ENCODE data around the gene STXBP5L. TPM values are rescaled to one million over a fixed set of nuclear protein-coding genes. Genes with fewer than 3 reads are reported as not detected.
"Not testable (repeated sequence)": the region's sequence is repeated elsewhere in the genome, so short reads cannot be mapped to it uniquely, and the experiment has no call there.

The STXBP5L gene
- polyA plus RNA-seq, 4 donors = 0.17 to 0.54 (median 0.35) TPM

- no peak for DNase-seq (ENCODE audit: low read depth in 4 of 4, low spot score in 3 of 4)
These were observed 506.9 kb downstream of the STXBP5L start for GRCh38 chr3:121414924-121415323.

GRCh38 chr3:121418182-121418581 is 510.2 kb downstream of the STXBP5L start:
- no peak for DNase-seq (ENCODE audit: low read depth in 4 of 4, low spot score in 3 of 4)

- no peak for DNase-seq (ENCODE audit: low read depth in 4 of 4, low spot score in 3 of 4)
These were observed 516.5 kb downstream of the STXBP5L start for GRCh38 chr3:121424549-121424948.

- no peak for DNase-seq (ENCODE audit: low read depth in 4 of 4, low spot score in 3 of 4)
These were observed 522.7 kb downstream of the STXBP5L start for GRCh38 chr3:121430664-121431215.

GRCh38 chr3:121431726-121432517 is 523.9 kb downstream of the STXBP5L start:
- peak; percentile 50 to 69 (median 62) for DNase-seq (ENCODE audit: low read depth in 4 of 4, low spot score in 3 of 4)

DNA sequence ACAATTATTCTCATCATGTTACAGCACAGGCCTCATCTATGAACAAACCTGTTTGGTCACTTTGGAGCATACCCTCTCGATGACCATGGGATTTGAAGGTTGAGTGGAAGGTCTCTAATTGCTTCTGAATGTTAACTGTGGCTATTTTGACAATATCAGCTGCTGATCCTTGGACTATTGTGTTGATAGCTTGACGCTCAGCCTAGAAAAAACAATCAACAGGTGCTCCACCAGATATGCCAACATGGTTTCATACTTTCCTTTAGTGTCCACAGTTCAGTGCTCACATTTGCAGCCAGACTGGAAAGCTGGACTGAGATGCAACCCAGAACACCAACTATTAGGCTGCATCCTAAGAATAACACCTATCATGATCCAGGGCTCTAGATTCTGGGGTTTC is 528.1 kb downstream of the STXBP5L start:
- DNase-seq (ENCODE audit: low read depth in 4 of 4, low spot score in 3 of 4) = no peak

DNA sequence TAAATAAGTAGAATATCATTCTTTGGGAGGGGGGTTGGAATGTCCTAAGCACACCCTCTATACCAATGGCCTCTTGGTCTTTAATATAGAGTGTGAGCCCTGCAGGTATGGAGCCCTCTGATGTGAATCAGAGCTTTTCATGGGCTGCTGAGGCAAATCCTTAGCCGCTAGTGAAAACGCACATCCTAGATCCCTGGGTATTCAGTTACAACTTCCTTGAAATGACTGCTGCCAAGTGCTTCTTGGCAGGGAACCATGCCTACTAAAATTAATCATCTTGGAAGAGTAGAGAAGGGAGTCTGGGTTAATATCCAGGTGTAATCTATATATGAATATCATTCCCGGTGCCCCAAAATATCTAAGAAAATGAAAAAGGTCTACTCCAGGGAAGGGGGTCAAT is 528.6 kb downstream of the STXBP5L start:
- DNase-seq (ENCODE audit: low read depth in 4 of 4, low spot score in 3 of 4) = no peak

DNA sequence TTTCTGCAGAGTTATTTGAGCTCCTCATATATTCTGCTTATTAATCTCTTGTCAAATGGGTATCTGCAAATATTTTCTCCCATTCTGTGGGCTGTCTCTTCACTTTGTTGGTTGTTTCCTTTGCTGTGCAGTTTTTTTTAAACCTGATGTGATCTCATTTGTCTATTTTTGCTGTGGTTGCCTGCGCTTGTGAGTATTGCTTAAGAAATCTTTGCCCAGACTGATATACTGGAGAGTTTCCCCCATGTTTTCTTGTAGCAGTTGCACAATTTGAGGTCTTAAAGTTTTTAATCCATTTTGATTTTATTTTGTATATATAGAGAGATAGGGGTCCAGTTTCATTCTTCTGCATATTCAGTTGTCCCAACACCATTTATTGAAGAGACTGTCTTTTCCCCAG is 535.5 kb downstream of the STXBP5L start:
- no peak for DNase-seq (ENCODE audit: low read depth in 4 of 4, low spot score in 3 of 4)

DNA sequence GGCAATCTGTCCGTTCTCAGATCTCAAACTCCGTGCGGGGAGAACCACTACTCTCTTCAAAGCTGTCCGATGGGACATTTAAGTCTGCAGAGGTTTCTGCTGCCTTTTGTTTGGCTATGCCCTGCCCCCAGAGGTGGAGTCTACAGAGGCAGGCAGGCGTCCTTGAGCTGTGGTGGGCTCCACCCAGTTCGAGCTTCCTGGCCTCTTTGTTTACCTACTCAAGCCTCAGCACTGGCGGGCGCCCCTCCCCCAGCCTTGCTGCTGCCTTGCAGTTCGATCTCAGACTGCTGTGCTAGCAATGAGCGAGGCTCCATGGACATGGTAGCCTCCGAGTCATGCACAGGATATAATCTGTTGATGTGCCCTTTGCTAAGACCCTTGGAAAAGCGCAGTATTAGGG is 543.7 kb downstream of the STXBP5L start:
- not testable (repeated sequence) for DNase-seq (ENCODE audit: low read depth in 4 of 4, low spot score in 3 of 4)

- DNase-seq (ENCODE audit: low read depth in 4 of 4, low spot score in 3 of 4) = no peak
These were observed 554.6 kb downstream of the STXBP5L start for GRCh38 chr3:121462565-121462964.

- no peak for DNase-seq (ENCODE audit: low read depth in 4 of 4, low spot score in 3 of 4)
These were observed 555.7 kb downstream of the STXBP5L start for GRCh38 chr3:121463745-121464144.

DNA sequence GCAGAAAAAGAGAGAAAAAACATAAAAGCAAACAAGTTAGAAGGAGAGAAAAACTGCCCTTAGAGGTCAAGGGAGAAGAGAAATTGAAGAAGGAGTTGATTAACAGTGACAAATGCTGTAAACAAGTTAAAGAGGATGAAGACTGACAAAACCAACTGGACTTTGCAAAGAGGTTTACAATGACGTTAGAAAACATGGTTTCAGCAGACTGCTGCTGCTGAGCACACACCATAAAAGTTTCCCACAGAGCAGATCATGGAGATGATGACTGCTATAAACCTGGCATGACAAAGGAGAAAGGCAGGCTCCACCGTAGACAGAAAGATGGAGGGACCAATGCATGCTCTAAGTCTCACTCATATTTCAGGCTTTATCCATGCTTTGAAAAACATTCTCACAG is 559.1 kb downstream of the STXBP5L start:
- DNase-seq (ENCODE audit: low read depth in 4 of 4, low spot score in 3 of 4) = no peak

DNA sequence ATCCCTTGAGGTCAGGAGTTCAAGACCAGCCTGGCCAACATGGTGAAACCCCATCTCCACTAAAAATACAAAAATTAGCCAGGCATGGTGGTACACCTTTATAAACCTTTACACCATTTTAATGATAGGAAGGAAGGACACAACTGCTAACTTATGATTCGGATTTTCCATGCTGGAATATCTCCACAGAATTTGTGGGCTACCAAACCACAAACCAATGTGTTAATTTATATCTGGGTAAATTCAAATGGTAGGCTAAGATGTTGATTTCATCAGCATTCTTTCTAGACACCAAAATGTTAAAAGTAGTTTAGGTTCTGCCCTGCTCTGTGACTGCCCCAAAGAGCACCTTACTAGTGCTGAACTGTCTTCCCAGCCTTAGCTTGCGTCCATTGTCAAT is 565.0 kb downstream of the STXBP5L start:
- no peak for DNase-seq (ENCODE audit: low read depth in 4 of 4, low spot score in 3 of 4)

Other genes with a start within 250 kb of the STXBP5L start
- gene HGD, start 226.0 kb upstream of the STXBP5L start, polyA plus RNA-seq (ENCODE audit: insufficient read length in 4 of 4) = 10 to 100 TPM in 3 of 4 donors, 1 to 10 TPM in 1; 1.6 to 80.2 (median 67.3) TPM
- 10 to 100 TPM; 28.0 to 35.5 (median 34.3) TPM for gene RABL3, start 165.7 kb upstream of the STXBP5L start, polyA plus RNA-seq (ENCODE audit: insufficient read length in 4 of 4)
- 10 to 100 TPM; 12.8 to 15.8 (median 14.9) TPM for gene GTF2E1, start 165.5 kb upstream of the STXBP5L start, polyA plus RNA-seq (ENCODE audit: insufficient read length in 4 of 4)